Loucy (cell line): ENCODE results near the gene CENPL.
"Not testable (repeated sequence)": the region's sequence is repeated elsewhere in the genome, so short reads cannot be mapped to it uniquely, and the experiment has no call there.

Experiments
- H2AFZ ChIP-seq: fragments of 200-600 bp; sonication (generic); 2 replicates; pipeline ENCODE4 v1.6.0; 2016; ENCODE audit warnings: antibody characterized with exemption, mild to moderate bottlenecking, low read length, moderate library complexity
- H3F3A ChIP-seq: fragments of 200-600 bp; 2 replicates; pipeline ENCODE4 v1.6.0; 2016; ENCODE audit warnings: antibody characterized with exemption, low read depth, mild to moderate bottlenecking
- H3K27me3 ChIP-seq: fragments of 200-600 bp; sonication (generic); 2 replicates; pipeline ENCODE4 v1.6.1; 2014; ENCODE audit warnings: low read length, mild to moderate bottlenecking; ENCODE audit not compliant: insufficient read depth, poor library complexity, severe bottlenecking
- H3K36me3 ChIP-seq: fragments of 200-600 bp; sonication (generic); 2 replicates; pipeline ENCODE4 v1.6.1; 2016; ENCODE audit warnings: low read length; ENCODE audit not compliant: insufficient read depth
- H3K4me1 ChIP-seq: fragments of 200-600 bp; sonication (generic); 2 replicates; pipeline ENCODE4 v1.5.1; 2014; ENCODE audit warnings: low read length, mild to moderate bottlenecking; ENCODE audit not compliant: insufficient read depth, poor library complexity, severe bottlenecking
- H3K4me2 ChIP-seq: fragments of 200-600 bp; sonication (generic); 2 replicates; pipeline ENCODE4 v1.6.0; 2014; ENCODE audit warnings: antibody characterized with exemption, low read length, low read depth, mild to moderate bottlenecking; ENCODE audit not compliant: poor library complexity, severe bottlenecking
- H3K4me3 ChIP-seq: fragments of 200-600 bp; sonication (generic); 2 replicates; pipeline ENCODE4 v1.5.1; 2014; ENCODE audit warnings: low read length, mild to moderate bottlenecking, mixed read lengths; ENCODE audit not compliant: poor library complexity, severe bottlenecking
- H3K79me2 ChIP-seq: fragments of 200-600 bp; sonication (generic); 2 replicates; pipeline ENCODE4 v1.6.1; 2014; ENCODE audit warnings: low read length; ENCODE audit not compliant: insufficient read depth
- H3K9ac ChIP-seq: fragments of 200-600 bp; sonication (generic); 2 replicates; pipeline ENCODE4 v1.6.0; 2014; ENCODE audit warnings: mild to moderate bottlenecking, low read depth, low read length, moderate library complexity; ENCODE audit not compliant: poor library complexity, severe bottlenecking
- H3K9me2 ChIP-seq: fragments of 200-600 bp; sonication (generic); replicated peaks from 2 replicates; pipeline ENCODE4 v1.6.1; 2016; ENCODE audit warnings: low read depth, low read length, mixed read lengths
- H3K9me3 ChIP-seq: fragments of 200-600 bp; sonication (generic); 2 replicates; pipeline ENCODE4 v1.6.1; 2014; ENCODE audit warnings: mild to moderate bottlenecking, antibody characterized with exemption, low read length, low read depth; ENCODE audit not compliant: insufficient read depth
- H4K20me1 ChIP-seq: fragments of 200-600 bp; sonication (generic); 2 replicates; pipeline ENCODE4 v1.6.0; 2014; ENCODE audit warnings: antibody characterized with exemption, low read length, mild to moderate bottlenecking; ENCODE audit not compliant: insufficient read depth, poor library complexity, severe bottlenecking
- EZH2phosphoT487 ChIP-seq: fragments of 200-600 bp; IDR thresholded peaks from 2 replicates; pipeline ENCODE4 v1.6.1; 2018; ENCODE audit warnings: antibody characterized with exemption, mild to moderate bottlenecking, moderate library complexity, borderline replicate concordance
- TF ChIP-seq, protein P1 (sequence below): fragments of 200-600 bp; sonication (generic); conservative IDR thresholded peaks from 2 replicates; pipeline ENCODE4 v1.5.1; 2014; ENCODE audit warnings: mild to moderate bottlenecking, antibody characterized with exemption, low read length

CENPL gene

DNA sequence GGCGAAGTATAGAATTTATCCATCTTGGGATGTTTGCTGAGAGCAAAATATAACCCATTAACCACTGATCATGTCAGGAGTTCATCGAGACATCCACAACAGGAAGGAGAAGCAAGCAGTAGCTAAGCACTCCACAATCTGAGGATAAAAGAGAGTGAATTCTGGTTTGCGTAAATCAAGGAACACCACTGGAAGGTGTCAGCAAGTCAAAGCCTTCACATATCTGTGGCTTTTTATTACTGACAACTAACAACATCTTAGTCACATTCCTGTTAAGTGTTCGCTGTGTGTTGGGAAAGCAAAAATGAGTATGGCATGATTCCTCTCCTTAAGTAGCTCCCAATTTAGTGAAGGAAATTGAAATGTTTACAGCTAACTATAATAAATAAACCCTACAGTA, 44.7 kb downstream of the CENPL start:
- no peaks in the 10 kb centered on the region for H4K20me1 ChIP-seq
- H2AFZ ChIP-seq: no peak overlapping the region
- no peaks in the 10 kb centered on the region for H3K9me3 ChIP-seq
- no peak overlapping the region for H3K4me3 ChIP-seq
- H3K9ac ChIP-seq: no peak overlapping the region
- no peak overlapping the region for H3K4me2 ChIP-seq
- TF ChIP-seq, protein P1, sequence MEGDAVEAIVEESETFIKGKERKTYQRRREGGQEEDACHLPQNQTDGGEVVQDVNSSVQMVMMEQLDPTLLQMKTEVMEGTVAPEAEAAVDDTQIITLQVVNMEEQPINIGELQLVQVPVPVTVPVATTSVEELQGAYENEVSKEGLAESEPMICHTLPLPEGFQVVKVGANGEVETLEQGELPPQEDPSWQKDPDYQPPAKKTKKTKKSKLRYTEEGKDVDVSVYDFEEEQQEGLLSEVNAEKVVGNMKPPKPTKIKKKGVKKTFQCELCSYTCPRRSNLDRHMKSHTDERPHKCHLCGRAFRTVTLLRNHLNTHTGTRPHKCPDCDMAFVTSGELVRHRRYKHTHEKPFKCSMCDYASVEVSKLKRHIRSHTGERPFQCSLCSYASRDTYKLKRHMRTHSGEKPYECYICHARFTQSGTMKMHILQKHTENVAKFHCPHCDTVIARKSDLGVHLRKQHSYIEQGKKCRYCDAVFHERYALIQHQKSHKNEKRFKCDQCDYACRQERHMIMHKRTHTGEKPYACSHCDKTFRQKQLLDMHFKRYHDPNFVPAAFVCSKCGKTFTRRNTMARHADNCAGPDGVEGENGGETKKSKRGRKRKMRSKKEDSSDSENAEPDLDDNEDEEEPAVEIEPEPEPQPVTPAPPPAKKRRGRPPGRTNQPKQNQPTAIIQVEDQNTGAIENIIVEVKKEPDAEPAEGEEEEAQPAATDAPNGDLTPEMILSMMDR: no peak
- TF ChIP-seq EZH2phosphoT487: no peak
- H3K9me2 ChIP-seq: no peaks in the 10 kb centered on the region
- peaks cover 79% of the 10 kb centered on the region; the same call in 1 of the 2 replicates for H3K36me3 ChIP-seq
- H3K27me3 ChIP-seq: no peaks in the 10 kb centered on the region
- no peaks in the 10 kb centered on the region for H3K79me2 ChIP-seq
- H3K4me1 ChIP-seq: no peaks in the 10 kb centered on the region
- no peaks in the 10 kb centered on the region for H3F3A ChIP-seq

DNA sequence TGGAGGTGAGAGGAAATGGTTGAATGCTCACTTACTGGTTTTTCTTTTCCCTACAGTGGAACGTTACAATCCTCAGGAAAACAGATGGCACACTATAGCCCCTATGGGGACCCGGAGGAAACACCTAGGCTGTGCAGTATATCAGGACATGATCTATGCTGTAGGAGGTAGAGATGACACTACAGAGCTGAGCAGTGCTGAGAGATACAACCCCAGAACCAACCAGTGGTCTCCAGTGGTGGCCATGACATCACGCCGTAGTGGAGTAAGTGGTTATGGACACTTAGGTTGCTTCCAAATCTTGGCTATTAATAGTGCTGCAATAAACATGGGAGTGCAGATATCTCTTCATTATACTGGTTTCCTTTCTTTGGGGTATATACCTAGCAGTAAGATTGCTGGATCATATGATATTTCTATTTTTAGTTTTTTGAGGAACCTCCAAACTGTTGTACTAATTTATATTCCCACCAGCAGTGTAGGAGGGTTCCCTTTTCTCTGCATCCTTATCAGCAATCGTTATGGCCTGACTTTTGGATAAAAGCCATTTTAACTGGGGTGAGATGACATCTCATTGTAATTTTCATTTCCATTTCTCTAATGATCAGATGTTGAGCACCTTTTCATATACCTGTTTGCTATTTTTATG, 49.0 kb downstream of the CENPL start:
- no peaks in the 10 kb centered on the region for H3F3A ChIP-seq
- H3K9me3 ChIP-seq: no peaks in the 10 kb centered on the region
- no peak for TF ChIP-seq EZH2phosphoT487
- TF ChIP-seq, protein P1: no peak
- no peaks in the 10 kb centered on the region for H3K4me1 ChIP-seq
- H3K36me3 ChIP-seq: peaks cover 44% of the 10 kb centered on the region; the same call in 1 of the 2 replicates
- no peak overlapping the region for H3K4me2 ChIP-seq
- H3K4me3 ChIP-seq: no peak overlapping the region
- H2AFZ ChIP-seq: no peak overlapping the region
- no peak overlapping the region for H3K9ac ChIP-seq
- H4K20me1 ChIP-seq: no peaks in the 10 kb centered on the region
- no peaks in the 10 kb centered on the region for H3K79me2 ChIP-seq
- no peaks in the 10 kb centered on the region for H3K9me2 ChIP-seq
- no peaks in the 10 kb centered on the region for H3K27me3 ChIP-seq

DNA sequence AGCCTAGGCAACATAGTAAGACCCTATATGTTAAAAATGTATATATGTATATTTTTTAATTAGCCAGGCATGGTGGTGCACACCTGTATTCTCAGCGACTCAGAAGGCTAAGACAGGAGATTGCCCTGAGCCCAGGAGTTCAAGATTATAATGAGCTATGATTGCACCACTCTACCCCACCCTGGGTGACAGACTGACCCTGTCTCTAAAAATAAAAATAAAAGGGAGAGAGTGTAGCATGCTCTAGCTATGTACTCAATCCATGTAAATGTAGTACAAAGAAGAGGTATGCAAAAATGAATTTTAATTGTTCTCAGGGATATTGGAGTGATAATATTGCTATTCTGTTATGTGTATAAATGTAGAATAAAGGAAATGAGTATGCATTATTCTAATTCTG, 53.1 kb downstream of the CENPL start:
- no peaks in the 10 kb centered on the region for H3K4me1 ChIP-seq
- H3K4me3 ChIP-seq: no peak overlapping the region
- no peaks in the 10 kb centered on the region for H3K9me3 ChIP-seq
- H3K79me2 ChIP-seq: no peaks in the 10 kb centered on the region
- H3K9me2 ChIP-seq: no peaks in the 10 kb centered on the region
- no peak overlapping the region for H3K9ac ChIP-seq
- H2AFZ ChIP-seq: no peak overlapping the region
- no peaks in the 10 kb centered on the region for H4K20me1 ChIP-seq
- no peaks in the 10 kb centered on the region for H3F3A ChIP-seq
- peaks cover 28% of the 10 kb centered on the region; the same call in 1 of the 2 replicates for H3K36me3 ChIP-seq
- no peak overlapping the region for H3K4me2 ChIP-seq
- TF ChIP-seq, protein P1: no peak
- TF ChIP-seq EZH2phosphoT487: no peak
- no peaks in the 10 kb centered on the region for H3K27me3 ChIP-seq

DNA sequence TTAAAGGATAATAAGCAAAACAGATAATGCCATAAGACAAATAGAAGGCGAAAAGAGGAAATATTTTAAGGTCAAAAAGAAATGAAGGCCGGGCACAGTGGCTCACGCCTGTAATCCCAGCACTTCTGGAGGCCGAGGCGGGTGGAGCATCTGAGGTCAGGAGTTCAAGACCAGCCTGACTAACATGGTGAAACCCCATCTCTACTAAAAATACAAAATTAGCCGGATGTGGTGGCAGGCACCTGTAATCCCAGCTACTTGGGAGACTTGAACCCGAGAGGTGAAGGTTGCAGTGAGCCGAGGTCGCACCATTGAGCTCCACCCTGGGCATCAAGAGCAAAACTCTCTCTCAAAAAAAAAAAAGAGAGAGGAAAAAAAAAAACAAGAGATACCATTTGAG, 54.4 kb downstream of the CENPL start:
- not testable (repeated sequence) for H3K27me3 ChIP-seq, H3K4me3 ChIP-seq, H3K9ac ChIP-seq, H4K20me1 ChIP-seq, H3K79me2 ChIP-seq, H3K9me3 ChIP-seq, H3K4me2 ChIP-seq, H3K4me1 ChIP-seq, H3K9me2 ChIP-seq, H2AFZ ChIP-seq, H3F3A ChIP-seq
- peaks cover 19% of the 10 kb centered on the region; the same call in 1 of the 2 replicates for H3K36me3 ChIP-seq
